Keratinocyte (primary cell): ENCODE results near the gene MPV17L2. TPM values are rescaled to one million over a fixed set of nuclear protein-coding genes. Genes with fewer than 3 reads are reported as not detected.
A peak's percentile ranks its signal among the peaks of the same experiment; 100 is the strongest.

Source experiments
- DNase-seq: peaks from one replicate; pipeline ENCODE4 v3.0.0-alpha.2; 2011; ENCODE audit warnings: low read depth, missing footprints, low spot score
- FAIRE-seq: peaks from 2 replicates; lab custom pipeline; 2011; peaks lifted over from hg19 to GRCh38; lab: Jason Lieb, UNC
- H2AFZ ChIP-seq: 2 replicates; pipeline ENCODE4 v1.6.0; 2012; ENCODE audit warnings: low read length, control low read depth, inconsistent platforms; ENCODE audit not compliant: control insufficient read depth
- H3K27ac ChIP-seq: 2 replicates; pipeline ENCODE4 v1.5.1; 2011; ENCODE audit warnings: low read length; ENCODE audit not compliant: control insufficient read depth, insufficient read depth
- H3K27me3 ChIP-seq: 3 replicates; pipeline ENCODE4 v1.6.0; 2011; ENCODE audit warnings: low read length; ENCODE audit not compliant: control insufficient read depth, insufficient read depth; ENCODE audit errors: extremely low read depth
- H3K36me3 ChIP-seq, 2 experiments: 2 replicates in 1 of 2; 3 replicates in 1 of 2; pipeline ENCODE4 v1.5.1; 2011; ENCODE audit warnings: low read length in 2 of 2, mild to moderate bottlenecking in 1 of 2; ENCODE audit not compliant: control insufficient read depth in 2 of 2, insufficient read depth in 2 of 2; ENCODE audit errors: extremely low read depth in 1 of 2
- H3K4me1 ChIP-seq: 3 replicates; pipeline ENCODE4 v1.5.1; 2011; ENCODE audit warnings: low read length; ENCODE audit not compliant: control insufficient read depth, insufficient read depth; ENCODE audit errors: extremely low read depth
- H3K4me2 ChIP-seq: 3 replicates; pipeline ENCODE4 v1.6.0; 2011; ENCODE audit warnings: low read depth, low read length; ENCODE audit not compliant: control insufficient read depth, insufficient read depth; ENCODE audit errors: extremely low read depth
- H3K4me3 ChIP-seq, 3 experiments: fragments of 200-600 bp in 1 of 3; sonication (generic) in 1 of 3; 2 replicates in 2 of 3; 3 replicates in 1 of 3; pipeline ENCODE4 v1.5.1; 2011 to 2016; ENCODE audit warnings: low read length in 3 of 3, mild to moderate bottlenecking in 3 of 3, control low read depth in 2 of 3, inconsistent platforms in 1 of 3, low read depth in 1 of 3, mixed read lengths in 1 of 3, mixed run types in 1 of 3, moderate library complexity in 1 of 3; ENCODE audit not compliant: control insufficient read depth in 2 of 3, insufficient read depth in 2 of 3; ENCODE audit errors: extremely low read depth in 1 of 3
- H3K79me2 ChIP-seq: 2 replicates; pipeline ENCODE4 v1.6.0; 2012; ENCODE audit warnings: low read length; ENCODE audit not compliant: control insufficient read depth, insufficient read depth
- H3K9ac ChIP-seq: 3 replicates; pipeline ENCODE4 v1.6.0; 2011; ENCODE audit warnings: low read length; ENCODE audit not compliant: control insufficient read depth, insufficient read depth; ENCODE audit errors: extremely low read depth
- H3K9me1 ChIP-seq: 3 replicates; pipeline ENCODE4 v1.6.0; 2011; ENCODE audit warnings: low read length; ENCODE audit not compliant: control insufficient read depth, insufficient read depth; ENCODE audit errors: extremely low read depth
- H3K9me3 ChIP-seq: 2 replicates; pipeline ENCODE4 v1.5.1; 2012; ENCODE audit warnings: low read depth, low read length; ENCODE audit not compliant: control insufficient read depth
- H4K20me1 ChIP-seq: 3 replicates; pipeline ENCODE4 v1.6.0; 2011; ENCODE audit warnings: low read length; ENCODE audit not compliant: control insufficient read depth, insufficient read depth; ENCODE audit errors: extremely low read depth
- EZH2 ChIP-seq: IDR thresholded peaks from one replicate; pipeline ENCODE4 v1.6.1; 2012; ENCODE audit warnings: inconsistent platforms, mild to moderate bottlenecking, low read length, moderate library complexity
- dilution Hi-C: fragments of 300-500 bp; cut with MboI; formaldehyde crosslinking; loops from one replicate; pipeline ENCODE4 v1.7.0; 2020; ENCODE audit warnings: low sequenced_read_pairs; ENCODE audit not compliant: extremely low pct_ligation_motif_present
- polyA plus RNA-seq, 5 experiments: library from polyadenylated mRNA; depleted of rRNA in 3 of 5; stranded (reverse) in 3 of 5; stranded (forward) in 1 of 5; unstranded in 1 of 5; fragments of >200 nt; gene quantifications; 1 replicate in 1 of 5; 2 replicates in 3 of 5; 3 replicates in 1 of 5; pipeline versions ENCODE4 v1.2.1 to v1.2.3, GENCODE V29; 2011 to 2012; ENCODE audit warnings: missing spikeins in 2 of 5, low read depth in 1 of 5, low replicate concordance in 1 of 5
- TF ChIP-seq, protein P1 (sequence below), 3 experiments: IDR thresholded peaks in 1 of 3; conservative IDR thresholded peaks in 1 of 3; optimal IDR thresholded peaks in 1 of 3; 2 replicates in 2 of 3; 3 replicates in 1 of 3; pipeline versions ENCODE3 to v1.5.1; 2011; ENCODE audit warnings: low read length in 3 of 3, mild to moderate bottlenecking in 3 of 3, moderate library complexity in 2 of 3, control low read depth in 1 of 3, inconsistent platforms in 1 of 3; ENCODE audit not compliant: insufficient read depth in 2 of 3; ENCODE audit errors: extremely low read depth in 1 of 3

Gene MPV17L2
- polyA plus RNA-seq, 1 donor (not counting 4 experiments of a cell fraction or from before 2014, with no cell fraction given): 26.3 TPM

DNA sequence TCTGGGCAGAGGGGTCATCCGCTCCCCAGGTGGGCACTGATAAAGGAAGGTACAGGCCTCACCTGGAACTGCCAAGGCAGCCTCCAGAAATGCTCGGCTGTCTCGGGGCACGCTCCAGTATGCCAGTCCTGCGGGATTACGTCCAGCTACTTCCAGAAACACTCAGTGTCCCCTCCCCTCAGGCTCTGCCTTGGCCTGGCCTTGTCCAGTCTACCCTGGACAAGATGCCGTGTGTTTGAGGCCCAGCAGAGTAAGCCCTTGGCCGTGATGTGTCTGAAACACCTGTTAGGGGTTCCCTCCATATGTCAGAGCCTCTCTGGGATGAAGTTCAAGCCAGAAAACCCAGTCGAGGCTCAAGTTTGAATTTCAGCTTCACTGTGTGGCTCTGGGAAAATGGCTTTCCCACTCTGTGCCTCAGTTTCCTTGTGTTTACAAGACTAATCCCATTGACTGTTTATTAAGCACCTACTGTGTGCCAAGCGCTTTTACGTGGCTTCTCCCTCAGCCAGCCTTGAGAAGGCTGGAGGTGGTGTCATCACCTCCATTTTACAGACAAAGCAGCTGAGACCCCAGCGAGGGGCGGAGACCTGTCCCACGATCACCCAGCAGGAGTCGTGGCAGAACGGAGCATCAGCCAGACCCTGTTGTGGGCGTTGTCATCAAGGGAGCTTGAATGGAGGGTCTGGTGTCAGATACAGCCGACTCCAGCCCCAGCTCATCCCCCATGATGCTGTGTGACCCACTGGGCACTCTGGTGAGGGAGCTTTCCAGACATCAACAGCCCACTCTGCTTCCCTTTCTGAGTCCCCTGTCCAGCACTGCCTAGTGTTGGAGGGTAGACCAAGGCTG lies 42.0 kb upstream of the MPV17L2 start:
- no peak overlapping the region for H2AFZ ChIP-seq
- H3K9me3 ChIP-seq: no peaks in the 10 kb centered on the region
- peaks cover 2 to 4% of the 10 kb centered on the region in 2 experiments for H3K36me3 ChIP-seq
- no peak overlapping the region for H3K9ac ChIP-seq
- H3K9me1 ChIP-seq: no peaks in the 10 kb centered on the region
- TF ChIP-seq, protein P1, sequence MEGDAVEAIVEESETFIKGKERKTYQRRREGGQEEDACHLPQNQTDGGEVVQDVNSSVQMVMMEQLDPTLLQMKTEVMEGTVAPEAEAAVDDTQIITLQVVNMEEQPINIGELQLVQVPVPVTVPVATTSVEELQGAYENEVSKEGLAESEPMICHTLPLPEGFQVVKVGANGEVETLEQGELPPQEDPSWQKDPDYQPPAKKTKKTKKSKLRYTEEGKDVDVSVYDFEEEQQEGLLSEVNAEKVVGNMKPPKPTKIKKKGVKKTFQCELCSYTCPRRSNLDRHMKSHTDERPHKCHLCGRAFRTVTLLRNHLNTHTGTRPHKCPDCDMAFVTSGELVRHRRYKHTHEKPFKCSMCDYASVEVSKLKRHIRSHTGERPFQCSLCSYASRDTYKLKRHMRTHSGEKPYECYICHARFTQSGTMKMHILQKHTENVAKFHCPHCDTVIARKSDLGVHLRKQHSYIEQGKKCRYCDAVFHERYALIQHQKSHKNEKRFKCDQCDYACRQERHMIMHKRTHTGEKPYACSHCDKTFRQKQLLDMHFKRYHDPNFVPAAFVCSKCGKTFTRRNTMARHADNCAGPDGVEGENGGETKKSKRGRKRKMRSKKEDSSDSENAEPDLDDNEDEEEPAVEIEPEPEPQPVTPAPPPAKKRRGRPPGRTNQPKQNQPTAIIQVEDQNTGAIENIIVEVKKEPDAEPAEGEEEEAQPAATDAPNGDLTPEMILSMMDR (optimal IDR thresholded peaks at IDR 0.05 in 1 of 3, IDR thresholded peaks at IDR 0.05 in 1 of 3, conservative IDR thresholded peaks at IDR 0.05 in 1 of 3; ENCODE audit: extremely low read depth in 1 of 3, insufficient read depth in 2 of 3, low read length in 3 of 3): no peak
- no peak for TF ChIP-seq EZH2
- no peak overlapping the region for H3K4me3 ChIP-seq
- peaks cover 15% of the 10 kb centered on the region for H3K4me1 ChIP-seq
- no peak for FAIRE-seq
- no peak overlapping the region for H3K4me2 ChIP-seq
- no peak overlapping the region for H3K27ac ChIP-seq
- DNase-seq: no peak
- no peaks in the 10 kb centered on the region for H4K20me1 ChIP-seq
- no peaks in the 10 kb centered on the region for H3K27me3 ChIP-seq
- peaks cover 17% of the 10 kb centered on the region for H3K79me2 ChIP-seq
- dilution Hi-C loops: no loop called here

DNA sequence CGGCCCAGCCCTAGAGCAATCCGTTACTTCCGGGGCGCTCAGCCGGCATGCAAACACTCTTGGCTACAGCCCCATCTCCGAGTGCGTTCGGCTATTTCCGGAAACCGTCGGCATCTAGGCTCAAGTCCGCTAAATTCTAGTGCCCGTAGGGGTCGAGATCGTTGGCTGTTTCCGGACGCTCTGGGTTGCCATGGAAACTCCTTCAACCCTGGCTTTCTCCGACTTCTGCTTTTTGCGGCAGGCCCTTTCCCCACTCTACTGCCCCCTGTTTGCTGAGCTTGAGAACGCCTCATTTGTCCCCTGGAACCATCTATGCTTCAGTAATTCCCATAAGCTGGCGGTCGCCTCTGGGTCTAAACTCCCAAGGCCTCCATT lies 40.6 kb upstream of the MPV17L2 start:
- H3K27me3 ChIP-seq: no peaks in the 10 kb centered on the region
- H3K4me3 ChIP-seq: peak overlapping the region; percentile 61 to 85 (median 79)
- peaks cover 2 to 4% of the 10 kb centered on the region in 2 experiments for H3K36me3 ChIP-seq
- TF ChIP-seq, protein P1 (optimal IDR thresholded peaks at IDR 0.05 in 1 of 3, IDR thresholded peaks at IDR 0.05 in 1 of 3, conservative IDR thresholded peaks at IDR 0.05 in 1 of 3; ENCODE audit: extremely low read depth in 1 of 3, insufficient read depth in 2 of 3, low read length in 3 of 3): peak; percentile 37 to 75 (median 66)
- TF ChIP-seq EZH2: no peak
- peak overlapping the region; percentile 96 for H3K27ac ChIP-seq
- peaks cover 23% of the 10 kb centered on the region for H3K4me1 ChIP-seq
- peak overlapping the region; percentile 93 for H3K4me2 ChIP-seq
- H2AFZ ChIP-seq: peak overlapping the region; percentile 94
- H3K9me1 ChIP-seq: no peaks in the 10 kb centered on the region
- peaks cover 17% of the 10 kb centered on the region for H3K79me2 ChIP-seq
- dilution Hi-C loops: no loop called here
- FAIRE-seq (peak; percentile 83), DNase-seq (peak; percentile 85)
- no peaks in the 10 kb centered on the region for H4K20me1 ChIP-seq
- peak overlapping the region; percentile 96 for H3K9ac ChIP-seq
- H3K9me3 ChIP-seq: no peaks in the 10 kb centered on the region
